NB4 (cell line): ENCODE data around the gene INTS14.

Source experiments
- CTCF ChIP-seq: IDR thresholded peaks from one replicate; pipeline ENCODE4 v1.5.1; 2012; ENCODE audit warnings: low read depth, low read length
- MAX ChIP-seq: IDR thresholded peaks from 2 replicates; pipeline ENCODE4 v1.6.1; 2011; ENCODE audit warnings: low read depth, low read length
- MYC ChIP-seq: IDR thresholded peaks from 2 replicates; pipeline ENCODE4 v1.6.1; 2011; ENCODE audit warnings: low read depth, low read length

- TF ChIP-seq CTCF (no peak), MYC (no peak), MAX (no peak)
Observed at GRCh38 chr15:65642594-65642993, 31.7 kb upstream of the INTS14 start.
